ENCODE results near the gene PMPCA.

DNA sequence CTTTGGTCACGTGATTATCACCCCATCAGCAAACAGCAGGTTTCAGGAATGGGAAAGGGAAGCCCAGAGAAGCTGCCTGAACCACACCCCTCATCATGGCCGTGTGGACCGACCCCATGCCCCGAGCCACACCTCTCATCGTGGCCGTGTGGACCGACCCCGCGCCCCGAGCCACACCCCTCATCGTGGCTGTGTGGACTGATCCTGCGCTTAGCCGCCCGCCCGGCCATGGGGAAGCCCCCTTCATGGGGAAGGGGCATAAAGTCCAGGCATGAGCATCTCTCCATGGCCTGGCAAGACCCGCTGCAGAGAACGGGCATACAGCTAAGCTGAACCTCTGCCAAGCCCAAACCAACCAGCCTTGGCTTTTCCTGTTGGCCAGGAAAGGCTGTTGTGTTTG is 16.9 kb upstream of the PMPCA start:
- TF ChIP-seq, protein P1, sequence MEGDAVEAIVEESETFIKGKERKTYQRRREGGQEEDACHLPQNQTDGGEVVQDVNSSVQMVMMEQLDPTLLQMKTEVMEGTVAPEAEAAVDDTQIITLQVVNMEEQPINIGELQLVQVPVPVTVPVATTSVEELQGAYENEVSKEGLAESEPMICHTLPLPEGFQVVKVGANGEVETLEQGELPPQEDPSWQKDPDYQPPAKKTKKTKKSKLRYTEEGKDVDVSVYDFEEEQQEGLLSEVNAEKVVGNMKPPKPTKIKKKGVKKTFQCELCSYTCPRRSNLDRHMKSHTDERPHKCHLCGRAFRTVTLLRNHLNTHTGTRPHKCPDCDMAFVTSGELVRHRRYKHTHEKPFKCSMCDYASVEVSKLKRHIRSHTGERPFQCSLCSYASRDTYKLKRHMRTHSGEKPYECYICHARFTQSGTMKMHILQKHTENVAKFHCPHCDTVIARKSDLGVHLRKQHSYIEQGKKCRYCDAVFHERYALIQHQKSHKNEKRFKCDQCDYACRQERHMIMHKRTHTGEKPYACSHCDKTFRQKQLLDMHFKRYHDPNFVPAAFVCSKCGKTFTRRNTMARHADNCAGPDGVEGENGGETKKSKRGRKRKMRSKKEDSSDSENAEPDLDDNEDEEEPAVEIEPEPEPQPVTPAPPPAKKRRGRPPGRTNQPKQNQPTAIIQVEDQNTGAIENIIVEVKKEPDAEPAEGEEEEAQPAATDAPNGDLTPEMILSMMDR (IDR thresholded peaks at IDR 0.05; ENCODE audit: insufficient read depth, low read length), result no peak
- no peak for TF ChIP-seq GABPA (IDR thresholded peaks at IDR 0.05; ENCODE audit: low read depth)
